Osteocyte (in vitro differentiated cells): ENCODE results near the gene AGPS. TPM values are rescaled to one million over a fixed set of nuclear protein-coding genes. Genes with fewer than 3 reads are reported as not detected.

Source experiments
- DNase-seq: peaks from one replicate; pipeline ENCODE4 v3.0.0; 2021; ENCODE audit warnings: mixed read lengths; ENCODE audit not compliant: unreplicated experiment; ENCODE audit errors: extremely low spot score
- H3K27ac Mint-ChIP-seq: one replicate; pipeline ENCODE4 v1.8.0; 2021; ENCODE audit warnings: mild to moderate bottlenecking, mixed read lengths; ENCODE audit not compliant: unreplicated experiment
- H3K27me3 Mint-ChIP-seq: one replicate; pipeline ENCODE4 v1.8.0; 2021; ENCODE audit warnings: mixed read lengths; ENCODE audit not compliant: unreplicated experiment
- H3K36me3 Mint-ChIP-seq: one replicate; pipeline ENCODE4 v1.8.0; 2021; ENCODE audit warnings: mixed read lengths; ENCODE audit not compliant: unreplicated experiment
- H3K4me1 Mint-ChIP-seq: one replicate; pipeline ENCODE4 v1.8.0; 2021; ENCODE audit warnings: mixed read lengths; ENCODE audit not compliant: unreplicated experiment
- H3K4me3 Mint-ChIP-seq: one replicate; pipeline ENCODE4 v1.8.0; 2021; ENCODE audit warnings: mild to moderate bottlenecking, moderate library complexity, mixed read lengths; ENCODE audit not compliant: unreplicated experiment
- H3K9me3 Mint-ChIP-seq: one replicate; pipeline ENCODE4 v1.8.0; 2021; ENCODE audit warnings: mixed read lengths; ENCODE audit not compliant: unreplicated experiment
- total RNA-seq: library from RNA; stranded (reverse); gene quantifications from 2 replicates; pipeline ENCODE4 v1.2.1, GENCODE V29; 2021
- TF ChIP-seq, protein P1 (sequence below): fragments of 200-600 bp; sonication (generic); IDR thresholded peaks from 2 replicates; pipeline ENCODE4 v1.5.0; 2021; ENCODE audit warnings: antibody characterized with exemption, mild to moderate bottlenecking, moderate library complexity

The AGPS gene
- total RNA-seq, 1 donor from 2014 or later = 38.0 TPM

DNA sequence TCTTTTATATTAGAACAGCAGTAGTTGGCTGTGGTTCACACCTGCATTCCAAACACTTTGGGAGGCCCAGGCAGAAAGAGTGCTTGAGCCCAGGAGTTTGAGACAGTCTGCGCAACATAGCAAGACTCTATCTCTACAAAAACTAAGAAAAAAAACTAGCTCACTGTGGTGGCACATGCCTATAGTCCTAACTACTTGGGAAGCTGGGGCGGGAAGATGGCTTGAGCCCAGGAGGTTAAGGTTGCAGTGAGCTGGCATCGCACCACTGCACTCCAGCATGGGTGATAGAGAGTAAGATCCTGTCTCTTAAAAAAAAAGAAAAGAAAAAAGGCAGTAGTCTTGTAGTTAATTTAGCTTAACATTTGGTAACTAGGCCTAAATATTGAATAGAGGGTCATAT lies 136.6 kb downstream of the AGPS start:
- Mint-ChIP-seq H3K9me3 (no peaks in the 10 kb centered on the region), H3K27me3 (no peaks in the 10 kb centered on the region), H3K4me1 (no peaks in the 10 kb centered on the region), H3K36me3 (peaks cover 6% of the 10 kb centered on the region), H3K27ac (no peak overlapping the region), H3K4me3 (no peak overlapping the region)
- TF ChIP-seq, protein P1, sequence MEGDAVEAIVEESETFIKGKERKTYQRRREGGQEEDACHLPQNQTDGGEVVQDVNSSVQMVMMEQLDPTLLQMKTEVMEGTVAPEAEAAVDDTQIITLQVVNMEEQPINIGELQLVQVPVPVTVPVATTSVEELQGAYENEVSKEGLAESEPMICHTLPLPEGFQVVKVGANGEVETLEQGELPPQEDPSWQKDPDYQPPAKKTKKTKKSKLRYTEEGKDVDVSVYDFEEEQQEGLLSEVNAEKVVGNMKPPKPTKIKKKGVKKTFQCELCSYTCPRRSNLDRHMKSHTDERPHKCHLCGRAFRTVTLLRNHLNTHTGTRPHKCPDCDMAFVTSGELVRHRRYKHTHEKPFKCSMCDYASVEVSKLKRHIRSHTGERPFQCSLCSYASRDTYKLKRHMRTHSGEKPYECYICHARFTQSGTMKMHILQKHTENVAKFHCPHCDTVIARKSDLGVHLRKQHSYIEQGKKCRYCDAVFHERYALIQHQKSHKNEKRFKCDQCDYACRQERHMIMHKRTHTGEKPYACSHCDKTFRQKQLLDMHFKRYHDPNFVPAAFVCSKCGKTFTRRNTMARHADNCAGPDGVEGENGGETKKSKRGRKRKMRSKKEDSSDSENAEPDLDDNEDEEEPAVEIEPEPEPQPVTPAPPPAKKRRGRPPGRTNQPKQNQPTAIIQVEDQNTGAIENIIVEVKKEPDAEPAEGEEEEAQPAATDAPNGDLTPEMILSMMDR = no peak
- no peak for DNase-seq

DNA sequence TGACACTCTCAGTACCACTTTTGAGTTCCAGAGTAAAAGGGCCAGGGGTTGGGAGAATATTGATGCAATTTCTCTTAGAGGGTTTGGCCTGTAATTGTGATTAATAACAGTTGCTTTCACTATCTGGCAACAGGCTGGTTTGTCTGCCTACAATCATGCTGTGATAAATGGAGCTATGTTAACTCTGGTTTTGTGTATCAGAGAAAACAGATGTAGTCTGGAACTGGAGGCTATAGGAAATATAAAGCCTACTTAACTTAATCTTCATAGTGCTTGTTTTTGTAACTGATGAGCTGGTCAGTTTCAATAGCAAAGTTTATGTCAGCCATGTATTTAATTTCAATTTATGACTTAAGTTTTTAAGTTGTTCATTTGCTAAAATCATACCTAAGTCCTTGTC lies 138.0 kb downstream of the AGPS start:
- no peaks in the 10 kb centered on the region for H3K27me3 Mint-ChIP-seq
- no peak overlapping the region for H3K4me3 Mint-ChIP-seq
- peaks cover 6% of the 10 kb centered on the region for H3K36me3 Mint-ChIP-seq
- TF ChIP-seq, protein P1 = no peak
- no peak overlapping the region for H3K27ac Mint-ChIP-seq
- DNase-seq = no peak
- H3K9me3 Mint-ChIP-seq = no peaks in the 10 kb centered on the region
- H3K4me1 Mint-ChIP-seq = no peaks in the 10 kb centered on the region

DNA sequence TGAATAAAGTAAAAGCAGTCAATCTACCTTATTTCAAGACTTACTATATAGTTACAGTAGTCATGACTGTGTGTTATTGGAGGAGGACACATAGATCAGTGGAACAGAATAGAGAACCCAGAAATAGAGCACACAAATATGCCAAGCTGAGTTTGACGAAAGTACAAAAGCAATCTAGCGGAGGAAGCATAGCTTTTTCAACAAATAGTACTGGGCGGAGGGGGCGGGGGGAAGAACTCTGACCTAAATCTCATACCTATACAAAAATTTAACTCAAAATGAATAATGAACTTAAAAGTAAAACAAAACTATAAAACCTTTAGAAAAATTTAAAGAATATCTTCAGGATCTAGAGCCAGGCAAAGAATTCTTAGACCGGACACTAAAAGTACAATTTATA lies 139.1 kb downstream of the AGPS start:
- Mint-ChIP-seq H3K4me1 (no peaks in the 10 kb centered on the region), H3K36me3 (peaks cover 6% of the 10 kb centered on the region), H3K27ac (no peak overlapping the region), H3K4me3 (no peak overlapping the region), H3K27me3 (no peaks in the 10 kb centered on the region), H3K9me3 (no peaks in the 10 kb centered on the region)
- TF ChIP-seq, protein P1 = no peak
- no peak for DNase-seq

DNA sequence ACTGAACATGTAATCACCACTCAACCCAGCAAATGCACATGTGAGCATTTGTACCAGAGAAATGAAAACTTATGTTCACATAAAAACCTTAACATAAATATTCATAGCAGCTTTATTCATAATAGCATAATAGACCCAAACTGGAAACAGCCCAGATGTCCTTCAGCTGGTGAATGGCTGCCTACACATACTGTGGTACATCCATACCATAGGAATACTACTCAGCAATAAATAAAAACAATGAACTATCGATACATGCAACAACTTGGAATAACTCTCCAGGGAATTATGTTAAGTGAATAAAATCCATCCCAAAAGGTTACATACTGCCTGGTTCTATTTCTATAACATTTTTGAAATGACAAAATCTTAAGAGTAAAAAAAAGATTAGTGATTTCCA lies 140.0 kb downstream of the AGPS start:
- no peaks in the 10 kb centered on the region for H3K27me3 Mint-ChIP-seq
- DNase-seq = no peak
- H3K4me3 Mint-ChIP-seq = no peak overlapping the region
- H3K27ac Mint-ChIP-seq = no peak overlapping the region
- TF ChIP-seq, protein P1 = no peak
- no peaks in the 10 kb centered on the region for H3K9me3 Mint-ChIP-seq
- peaks cover 6% of the 10 kb centered on the region for H3K36me3 Mint-ChIP-seq
- no peaks in the 10 kb centered on the region for H3K4me1 Mint-ChIP-seq

DNA sequence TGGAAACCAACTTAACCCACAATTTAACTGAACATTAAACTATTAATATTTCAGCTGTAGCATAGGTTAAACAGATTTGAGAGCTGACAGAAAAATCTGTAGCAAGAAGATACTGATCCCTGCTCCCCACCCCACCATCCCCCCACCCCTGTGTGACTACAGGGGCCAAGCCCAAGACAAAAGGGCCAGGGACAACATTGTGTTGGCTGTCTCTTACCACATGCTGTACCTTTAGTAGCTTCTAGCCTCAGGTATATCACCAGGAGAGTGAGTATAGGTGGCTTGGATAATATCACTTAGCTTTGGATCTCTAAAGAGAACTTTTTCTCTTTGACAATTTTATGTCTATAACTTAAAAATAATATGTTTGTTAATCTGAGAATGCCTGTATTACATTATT lies 140.7 kb downstream of the AGPS start:
- H3K4me3 Mint-ChIP-seq = no peak overlapping the region
- no peaks in the 10 kb centered on the region for H3K27me3 Mint-ChIP-seq
- H3K9me3 Mint-ChIP-seq = no peaks in the 10 kb centered on the region
- H3K36me3 Mint-ChIP-seq = peaks cover 4% of the 10 kb centered on the region
- H3K27ac Mint-ChIP-seq = no peak overlapping the region
- no peak for DNase-seq
- TF ChIP-seq, protein P1 = no peak
- no peaks in the 10 kb centered on the region for H3K4me1 Mint-ChIP-seq
